Measurements from ENCODE around the gene FZD7.

- TF ChIP-seq CTCF (IDR thresholded peaks at IDR 0.05; ENCODE audit: borderline replicate concordance, extremely low read depth, low read length, poor library complexity, severe bottlenecking) (no peak), EZH2 (IDR thresholded peaks at IDR 0.05; ENCODE audit: borderline replicate concordance, low read depth, low read length, severe bottlenecking) (no peak)
These were observed 7.1 kb upstream of the FZD7 start for GRCh38 chr2:202026507-202026906.
